Esophagus squamous epithelium (tissue), 4 donors: ENCODE measurements around the gene BFSP1.

ENCODE experiments used
- POLR2A ChIP-seq, 4 donors: fragments of 450-650 bp; IDR thresholded peaks; one replicate each; pipeline ENCODE4 v1.6.1; 2017; ENCODE audit warnings: antibody characterized with exemption in 4 of 4, mild to moderate bottlenecking in 4 of 4, moderate library complexity in 3 of 4
- TF ChIP-seq, protein P1 (sequence below), 6 experiments: fragments of 450-650 bp in 4 of 6; fragments of 200-600 bp in 2 of 6; sonication (generic) in 2 of 6; IDR thresholded peaks; one replicate each; pipeline ENCODE4 v1.5.1; 2016 to 2019; ENCODE audit warnings: antibody characterized with exemption in 6 of 6, mild to moderate bottlenecking in 4 of 6, moderate library complexity in 4 of 6

- TF ChIP-seq, protein P1, sequence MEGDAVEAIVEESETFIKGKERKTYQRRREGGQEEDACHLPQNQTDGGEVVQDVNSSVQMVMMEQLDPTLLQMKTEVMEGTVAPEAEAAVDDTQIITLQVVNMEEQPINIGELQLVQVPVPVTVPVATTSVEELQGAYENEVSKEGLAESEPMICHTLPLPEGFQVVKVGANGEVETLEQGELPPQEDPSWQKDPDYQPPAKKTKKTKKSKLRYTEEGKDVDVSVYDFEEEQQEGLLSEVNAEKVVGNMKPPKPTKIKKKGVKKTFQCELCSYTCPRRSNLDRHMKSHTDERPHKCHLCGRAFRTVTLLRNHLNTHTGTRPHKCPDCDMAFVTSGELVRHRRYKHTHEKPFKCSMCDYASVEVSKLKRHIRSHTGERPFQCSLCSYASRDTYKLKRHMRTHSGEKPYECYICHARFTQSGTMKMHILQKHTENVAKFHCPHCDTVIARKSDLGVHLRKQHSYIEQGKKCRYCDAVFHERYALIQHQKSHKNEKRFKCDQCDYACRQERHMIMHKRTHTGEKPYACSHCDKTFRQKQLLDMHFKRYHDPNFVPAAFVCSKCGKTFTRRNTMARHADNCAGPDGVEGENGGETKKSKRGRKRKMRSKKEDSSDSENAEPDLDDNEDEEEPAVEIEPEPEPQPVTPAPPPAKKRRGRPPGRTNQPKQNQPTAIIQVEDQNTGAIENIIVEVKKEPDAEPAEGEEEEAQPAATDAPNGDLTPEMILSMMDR (IDR thresholded peaks at IDR 0.05) = no peak
- TF ChIP-seq POLR2A (IDR thresholded peaks at IDR 0.05) = no peak
Observed at GRCh38 chr20:17542993-17543412, 11.8 kb upstream of the BFSP1 start.
